ENCODE results near the gene RASA3. TPM values are rescaled to one million over a fixed set of nuclear protein-coding genes. Genes with fewer than 3 reads are reported as not detected.

The RASA3 gene
- total RNA-seq, 2 experiments from 2014 or later: 28.9 to 32.3 TPM

DNA sequence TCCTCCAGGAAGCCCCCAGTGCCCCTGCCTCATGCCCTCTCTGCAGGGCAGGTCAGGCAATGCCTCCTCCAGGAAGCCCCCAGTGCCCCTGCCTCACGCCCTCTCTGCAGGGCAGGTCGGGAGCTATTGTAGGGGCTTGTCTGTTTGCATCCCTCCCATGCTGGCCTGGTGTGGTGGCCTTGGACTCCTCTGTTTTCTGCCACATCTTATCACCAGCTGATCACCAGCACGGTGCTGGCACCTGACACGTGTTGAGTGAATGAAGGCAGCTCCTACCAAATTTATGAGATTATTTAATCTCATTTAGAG lies 107.1 kb downstream of the RASA3 start:
- DNase-seq (no peak), ATAC-seq (no peak)
- H3K4me1 Mint-ChIP-seq (ENCODE audit: low read depth): no peaks in the 10 kb centered on the region
- peaks cover 8% of the 10 kb centered on the region for H3K36me3 Mint-ChIP-seq (ENCODE audit: low read depth)
- H3K27ac Mint-ChIP-seq: peak overlapping the region; percentile 52
- CTCF ChIA-PET: no interaction called here
- TF ChIP-seq, protein P1, sequence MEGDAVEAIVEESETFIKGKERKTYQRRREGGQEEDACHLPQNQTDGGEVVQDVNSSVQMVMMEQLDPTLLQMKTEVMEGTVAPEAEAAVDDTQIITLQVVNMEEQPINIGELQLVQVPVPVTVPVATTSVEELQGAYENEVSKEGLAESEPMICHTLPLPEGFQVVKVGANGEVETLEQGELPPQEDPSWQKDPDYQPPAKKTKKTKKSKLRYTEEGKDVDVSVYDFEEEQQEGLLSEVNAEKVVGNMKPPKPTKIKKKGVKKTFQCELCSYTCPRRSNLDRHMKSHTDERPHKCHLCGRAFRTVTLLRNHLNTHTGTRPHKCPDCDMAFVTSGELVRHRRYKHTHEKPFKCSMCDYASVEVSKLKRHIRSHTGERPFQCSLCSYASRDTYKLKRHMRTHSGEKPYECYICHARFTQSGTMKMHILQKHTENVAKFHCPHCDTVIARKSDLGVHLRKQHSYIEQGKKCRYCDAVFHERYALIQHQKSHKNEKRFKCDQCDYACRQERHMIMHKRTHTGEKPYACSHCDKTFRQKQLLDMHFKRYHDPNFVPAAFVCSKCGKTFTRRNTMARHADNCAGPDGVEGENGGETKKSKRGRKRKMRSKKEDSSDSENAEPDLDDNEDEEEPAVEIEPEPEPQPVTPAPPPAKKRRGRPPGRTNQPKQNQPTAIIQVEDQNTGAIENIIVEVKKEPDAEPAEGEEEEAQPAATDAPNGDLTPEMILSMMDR (IDR thresholded peaks at IDR 0.05): no peak
- intact Hi-C loops (cut with micrococcal nuclease): no loop called here
- H3K4me3 Mint-ChIP-seq: no peak overlapping the region
- no peaks in the 10 kb centered on the region for H3K27me3 Mint-ChIP-seq
- POLR2A ChIA-PET: no interaction called here
- H3K9me3 Mint-ChIP-seq: no peaks in the 10 kb centered on the region

DNA sequence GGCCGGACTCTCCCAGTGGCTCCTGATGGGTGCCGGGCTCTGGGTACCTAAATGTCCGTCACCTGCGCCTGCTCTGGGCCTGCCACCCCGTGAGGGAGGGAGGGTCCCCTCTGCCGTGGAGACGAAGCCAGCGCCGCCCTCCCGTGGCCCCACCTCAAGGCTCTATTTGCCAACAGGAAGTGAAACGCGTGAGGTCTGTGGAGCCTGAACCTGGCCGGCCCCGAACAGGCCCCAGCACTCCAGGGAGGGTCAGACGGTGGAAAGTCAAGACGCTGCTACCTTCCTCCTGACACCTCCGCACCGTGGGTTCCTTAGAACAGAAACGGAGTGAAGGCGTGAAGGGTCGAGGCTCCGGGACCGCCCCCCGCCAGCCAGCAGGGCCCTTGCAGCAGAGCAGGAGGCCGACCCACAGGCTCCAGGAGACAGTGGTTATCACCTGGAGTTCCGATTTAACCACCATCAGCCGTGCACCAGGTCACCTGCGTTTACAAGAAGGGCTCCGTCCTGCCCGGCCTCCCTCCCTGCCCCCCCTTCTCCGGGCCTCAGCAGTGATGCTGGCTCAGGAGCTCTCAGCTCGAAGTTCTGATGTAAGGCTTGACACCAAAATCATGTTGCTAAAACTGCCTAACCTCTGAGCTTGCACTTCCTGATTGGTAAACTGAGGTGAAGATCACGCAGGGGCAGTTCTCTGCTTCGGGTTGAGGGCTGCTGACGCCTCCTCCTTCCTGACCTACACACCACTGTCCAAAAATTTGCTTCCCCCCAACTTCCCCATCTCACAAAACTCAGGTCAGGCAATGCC lies 107.6 kb downstream of the RASA3 start:
- intact Hi-C loops (cut with micrococcal nuclease): no loop called here
- ATAC-seq: no peak
- Mint-ChIP-seq H3K27me3 (no peaks in the 10 kb centered on the region), H3K9me3 (no peaks in the 10 kb centered on the region), H3K36me3 (ENCODE audit: low read depth) (peaks cover 8% of the 10 kb centered on the region), H3K4me3 (no peak overlapping the region), H3K4me1 (ENCODE audit: low read depth) (no peaks in the 10 kb centered on the region), H3K27ac (peak overlapping the region; percentile 52)
- TF ChIP-seq, protein P1 (IDR thresholded peaks at IDR 0.05): no peak
- ChIA-PET POLR2A (no interaction called here), CTCF (no interaction called here)
- DNase-seq: no peak

- Mint-ChIP-seq H3K4me3 (no peak overlapping the region), H3K27ac (peak overlapping the region; percentile 73), H3K4me1 (ENCODE audit: low read depth) (no peaks in the 10 kb centered on the region), H3K36me3 (ENCODE audit: low read depth) (peaks cover 13% of the 10 kb centered on the region), H3K27me3 (no peaks in the 10 kb centered on the region), H3K9me3 (no peaks in the 10 kb centered on the region)
- POLR2A ChIA-PET: no interaction called here
- TF ChIP-seq, protein P1 (IDR thresholded peaks at IDR 0.05): no peak
- no peak for DNase-seq
- CTCF ChIA-PET: no interaction called here
- intact Hi-C loops (cut with micrococcal nuclease): no loop called here
- no peak for ATAC-seq
These were observed 108.5 kb downstream of the RASA3 start for GRCh38 chr13:114023716-114024602.

GRCh38 chr13:114022876-114023275 lies 109.5 kb downstream of the RASA3 start:
- no peak for ATAC-seq

More at GRCh38 chr13:114022876-114023275, 109.5 kb downstream of the RASA3 start:
- TF ChIP-seq, protein P1 (IDR thresholded peaks at IDR 0.05): no peak
- no peak overlapping the region for H3K4me3 Mint-ChIP-seq
- H3K27me3 Mint-ChIP-seq: no peaks in the 10 kb centered on the region
- DNase-seq: no peak
- POLR2A ChIA-PET: no interaction called here
- CTCF ChIA-PET: no interaction called here
- H3K9me3 Mint-ChIP-seq: no peaks in the 10 kb centered on the region
- H3K27ac Mint-ChIP-seq: peak overlapping the region; percentile 18
- H3K4me1 Mint-ChIP-seq (ENCODE audit: low read depth): no peaks in the 10 kb centered on the region
- peaks cover 13% of the 10 kb centered on the region for H3K36me3 Mint-ChIP-seq (ENCODE audit: low read depth)
- intact Hi-C loops (cut with micrococcal nuclease): no loop called here

All from activated CD8-positive, alpha-beta T cell treated with anti-CD3 and anti-CD28 coated beads for 36 hours (primary cell).